GM21390 (cell line): Measurements from ENCODE around the gene SWI5.

ENCODE experiments used
- ATAC-seq: cut with Tn5 transposase; IDR thresholded peaks from one replicate; pipeline ENCODE4 v1.9.1; 2021; ENCODE audit not compliant: unreplicated experiment

Gene SWI5

GRCh38 chr9:128316421-128316820, 40.3 kb downstream of the SWI5 start:
- ATAC-seq = no peak

- no peak for ATAC-seq
Observed at GRCh38 chr9:128317629-128318028, 41.6 kb downstream of the SWI5 start.

DNA sequence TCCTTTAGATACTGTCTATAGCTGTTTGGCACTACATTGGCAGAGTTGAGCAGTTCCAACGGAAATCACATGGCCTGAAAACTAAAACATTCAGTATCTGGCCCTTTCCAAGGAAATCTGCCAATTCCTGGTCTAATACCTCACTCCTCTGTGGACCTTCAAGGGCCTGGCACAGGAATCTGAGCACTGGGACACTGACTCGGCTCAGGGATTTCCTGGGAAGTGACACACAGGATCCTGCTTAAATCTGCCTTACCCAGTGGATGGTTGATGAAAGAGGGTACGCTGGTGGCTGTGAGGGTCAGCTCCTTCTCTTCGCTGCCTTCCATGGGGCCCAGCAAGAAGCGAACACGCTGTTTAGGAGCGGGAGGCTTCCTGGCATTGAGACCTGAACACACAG, 45.3 kb downstream of the SWI5 start:
- ATAC-seq = no peak

DNA sequence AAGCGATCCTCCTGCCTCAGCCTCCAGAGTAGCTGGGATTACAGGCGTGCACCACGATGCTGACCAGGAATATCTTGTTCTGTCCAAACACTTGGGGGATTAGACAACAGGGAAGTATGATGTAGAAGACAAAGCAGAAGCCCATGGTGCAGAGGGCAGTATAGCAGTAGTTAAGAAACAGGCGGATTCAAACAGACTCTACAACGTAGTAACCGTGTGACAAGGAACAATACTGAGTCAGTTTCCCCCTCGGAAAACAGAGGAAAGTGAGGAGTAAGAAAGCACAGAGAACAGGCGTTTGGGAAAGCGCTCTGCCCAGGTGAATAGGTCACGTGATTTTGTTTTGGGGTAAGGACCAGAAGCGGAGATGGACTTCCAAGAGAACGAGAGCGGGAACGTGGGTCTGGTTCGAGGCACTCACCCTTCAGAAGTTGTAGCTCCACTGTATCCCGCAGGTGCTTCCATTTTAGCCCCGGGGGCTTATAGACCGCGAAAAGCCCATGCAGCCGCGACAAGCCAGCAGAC, 45.9 kb downstream of the SWI5 start:
- ATAC-seq = no peak

- ATAC-seq = peak; percentile 76
Observed at GRCh38 chr9:128322404-128323211, 46.5 kb downstream of the SWI5 start, which contains the start of the genes COQ4 and TRUB2. COQ4 (plus strand) TSS chr9:128322839; CDS start chr9:128322859, 20 bp downstream. TRUB2 (minus strand) TSS chr9:128322447; CDS start chr9:128322408, 39 bp downstream.

GRCh38 chr9:128323212-128323730, 47.2 kb downstream of the SWI5 start:
- no peak for ATAC-seq

DNA sequence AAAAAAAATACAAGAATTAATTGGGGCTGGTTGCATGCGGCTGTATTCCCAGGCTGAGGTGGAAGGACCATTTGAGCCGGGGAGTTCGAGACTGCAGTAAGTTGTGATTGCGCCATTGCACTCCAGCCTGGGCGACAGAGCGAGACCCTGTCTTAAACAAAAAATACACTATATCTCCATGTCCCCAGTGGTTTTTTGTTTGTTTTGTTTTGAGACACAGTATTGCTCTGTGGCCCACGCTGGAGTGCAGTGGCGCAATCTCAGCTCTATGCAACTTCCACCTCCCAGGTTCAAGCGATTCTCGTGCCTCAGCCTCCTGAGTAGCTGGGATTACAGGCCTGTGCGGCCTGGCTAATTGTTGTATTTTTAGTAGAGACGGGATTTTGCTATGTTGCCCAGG, 47.7 kb downstream of the SWI5 start:
- no peak for ATAC-seq

GRCh38 chr9:128324401-128324800, 48.3 kb downstream of the SWI5 start:
- no peak for ATAC-seq

DNA sequence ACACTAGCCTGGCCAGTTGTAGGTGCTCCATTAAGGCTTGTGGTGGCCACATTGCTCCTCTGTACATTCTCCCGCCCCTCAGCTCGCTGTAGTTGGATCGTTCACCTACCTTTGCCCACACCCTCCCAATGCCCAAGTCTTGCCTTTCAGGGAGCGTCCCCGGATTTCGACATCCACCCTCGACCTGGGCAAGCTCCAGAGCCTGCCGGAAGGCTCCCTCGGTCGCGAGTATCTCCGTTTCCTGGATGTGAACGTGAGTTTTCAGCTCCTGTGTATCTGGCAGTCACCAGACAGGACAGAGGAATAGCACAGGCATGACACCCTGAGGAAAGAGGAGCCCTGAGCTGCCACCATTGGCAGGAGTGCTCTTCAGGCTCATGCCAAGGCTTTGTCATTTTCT, 49.6 kb downstream of the SWI5 start:
- no peak for ATAC-seq

- ATAC-seq = no peak
Observed at GRCh38 chr9:128333451-128333869, 57.4 kb downstream of the SWI5 start.

- ATAC-seq = no peak
Observed at GRCh38 chr9:128335161-128335560, 59.1 kb downstream of the SWI5 start.

GRCh38 chr9:128335914-128336313, 59.8 kb downstream of the SWI5 start:
- no peak for ATAC-seq

- no peak for ATAC-seq
Observed at GRCh38 chr9:128337936-128338335, 61.9 kb downstream of the SWI5 start.
